H7 (cell line): ENCODE measurements around the gene TOM1. TPM values are rescaled to one million over a fixed set of nuclear protein-coding genes. Genes with fewer than 3 reads are reported as not detected.

Source experiments
- DNase-seq: peaks from one replicate; pipeline ENCODE4 v3.0.0; 2012
- H3K27me3 ChIP-seq: 2 replicates; pipeline ENCODE4 v1.6.0; 2011; ENCODE audit warnings: mild to moderate bottlenecking, low read length; ENCODE audit not compliant: control insufficient read depth, insufficient read depth
- H3K36me3 ChIP-seq: replicated peaks from 2 replicates; pipeline ENCODE4 v1.5.1; 2011; ENCODE audit warnings: low read length; ENCODE audit not compliant: control insufficient read depth, insufficient read depth
- H3K4me3 ChIP-seq: 2 replicates; pipeline ENCODE4 v1.5.1; 2011; ENCODE audit warnings: low read depth, mild to moderate bottlenecking, control low read depth, low read length, moderate library complexity; ENCODE audit not compliant: insufficient read depth
- total RNA-seq: library from RNA; depleted of rRNA; stranded (reverse); fragments of >200 nt; shearing (Covaris generic); gene quantifications from 2 replicates; pipeline ENCODE4 v1.2.3, GENCODE V29; 2014

Gene TOM1
- total RNA-seq, 1 experiment from 2014 or later, result 28.1 TPM

- peaks cover 19% of the 10 kb centered on the region for H3K36me3 ChIP-seq
- H3K27me3 ChIP-seq, result no peaks in the 10 kb centered on the region
- no peak for DNase-seq
- no peak overlapping the region for H3K4me3 ChIP-seq
These were observed 3.6 kb upstream of the TOM1 start for GRCh38 chr22:35296051-35296450.

- DNase-seq, result no peak
- Histone ChIP-seq H3K36me3 (peaks cover 2% of the 10 kb centered on the region), H3K27me3 (no peaks in the 10 kb centered on the region), H3K4me3 (peak overlapping the region; percentile 34)
These were observed 449 bp upstream of the TOM1 start for GRCh38 chr22:35299217-35299672.

GRCh38 chr22:35301372-35301874 lies 1.7 kb downstream of the TOM1 start:
- H3K4me3 ChIP-seq, result no peak overlapping the region
- no peaks in the 10 kb centered on the region for H3K27me3 ChIP-seq
- DNase-seq, result no peak
- H3K36me3 ChIP-seq, result no peaks in the 10 kb centered on the region

GRCh38 chr22:35303029-35303624 lies 3.4 kb downstream of the TOM1 start:
- no peak overlapping the region for H3K4me3 ChIP-seq
- H3K36me3 ChIP-seq, result no peaks in the 10 kb centered on the region
- no peak for DNase-seq
- H3K27me3 ChIP-seq, result no peaks in the 10 kb centered on the region

GRCh38 chr22:35305525-35306070 lies 5.9 kb downstream of the TOM1 start:
- DNase-seq, result no peak
- no peaks in the 10 kb centered on the region for H3K27me3 ChIP-seq
- H3K36me3 ChIP-seq, result no peaks in the 10 kb centered on the region
- H3K4me3 ChIP-seq, result no peak overlapping the region

DNA sequence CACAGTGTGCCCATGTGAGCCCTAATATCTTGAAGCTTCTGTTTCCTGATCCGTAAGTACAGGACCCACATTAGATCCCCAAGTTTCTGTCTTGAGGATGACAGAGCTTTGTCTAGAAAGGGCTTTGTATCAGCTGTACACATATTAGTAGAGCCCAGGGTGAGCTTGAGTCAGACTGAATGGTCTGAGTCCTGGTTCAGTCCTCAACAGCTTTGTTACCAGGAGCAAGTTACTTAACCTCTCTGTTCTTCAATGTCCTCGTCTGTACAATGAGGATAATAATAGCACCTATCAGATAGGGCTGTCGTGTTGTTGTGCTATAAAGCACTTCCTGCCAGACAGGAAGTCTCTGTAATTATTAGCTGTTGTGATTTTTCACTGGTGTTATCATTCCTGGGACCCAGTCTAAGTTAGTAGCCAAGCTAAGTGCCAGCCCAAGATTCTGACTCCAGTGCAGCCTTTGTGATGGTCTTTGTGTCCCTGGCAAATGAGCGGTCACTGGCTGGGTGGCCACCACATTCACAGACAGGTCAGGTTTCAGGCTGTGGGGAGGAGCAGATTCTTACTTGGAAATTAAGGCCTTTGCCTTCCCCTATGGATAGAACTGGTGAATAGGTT lies 6.8 kb downstream of the TOM1 start:
- Histone ChIP-seq H3K4me3 (no peak overlapping the region), H3K27me3 (no peaks in the 10 kb centered on the region), H3K36me3 (no peaks in the 10 kb centered on the region)
- DNase-seq, result no peak

DNA sequence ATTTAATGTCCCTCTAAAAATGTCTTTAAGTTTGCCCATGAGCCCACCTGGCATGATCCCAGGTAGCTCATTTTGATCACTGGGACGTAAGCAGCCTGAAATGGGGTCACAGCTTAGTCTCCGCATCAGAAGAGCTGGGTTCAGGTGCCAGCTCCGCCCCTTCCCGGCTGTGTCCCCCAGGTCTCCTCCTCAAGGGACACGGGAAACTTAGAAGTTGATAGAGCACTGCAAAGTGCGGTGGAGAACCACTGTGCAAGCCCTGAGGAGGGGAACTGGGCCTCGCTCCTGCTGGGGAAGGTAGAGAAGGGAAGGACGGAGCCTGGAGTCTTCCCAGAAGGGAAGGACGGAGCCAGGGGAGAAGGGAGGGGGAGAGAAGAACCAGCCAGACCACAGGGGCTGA lies 7.7 kb downstream of the TOM1 start:
- DNase-seq, result no peak
- H3K4me3 ChIP-seq, result no peak overlapping the region
- no peaks in the 10 kb centered on the region for H3K36me3 ChIP-seq
- H3K27me3 ChIP-seq, result no peaks in the 10 kb centered on the region

GRCh38 chr22:35307892-35308291 lies 8.2 kb downstream of the TOM1 start:
- Histone ChIP-seq H3K27me3 (no peaks in the 10 kb centered on the region), H3K36me3 (no peaks in the 10 kb centered on the region), H3K4me3 (no peak overlapping the region)
- no peak for DNase-seq

- no peaks in the 10 kb centered on the region for H3K27me3 ChIP-seq
- no peak for DNase-seq
- H3K4me3 ChIP-seq, result no peak overlapping the region
- no peaks in the 10 kb centered on the region for H3K36me3 ChIP-seq
These were observed 8.9 kb downstream of the TOM1 start for GRCh38 chr22:35308480-35309021.

DNA sequence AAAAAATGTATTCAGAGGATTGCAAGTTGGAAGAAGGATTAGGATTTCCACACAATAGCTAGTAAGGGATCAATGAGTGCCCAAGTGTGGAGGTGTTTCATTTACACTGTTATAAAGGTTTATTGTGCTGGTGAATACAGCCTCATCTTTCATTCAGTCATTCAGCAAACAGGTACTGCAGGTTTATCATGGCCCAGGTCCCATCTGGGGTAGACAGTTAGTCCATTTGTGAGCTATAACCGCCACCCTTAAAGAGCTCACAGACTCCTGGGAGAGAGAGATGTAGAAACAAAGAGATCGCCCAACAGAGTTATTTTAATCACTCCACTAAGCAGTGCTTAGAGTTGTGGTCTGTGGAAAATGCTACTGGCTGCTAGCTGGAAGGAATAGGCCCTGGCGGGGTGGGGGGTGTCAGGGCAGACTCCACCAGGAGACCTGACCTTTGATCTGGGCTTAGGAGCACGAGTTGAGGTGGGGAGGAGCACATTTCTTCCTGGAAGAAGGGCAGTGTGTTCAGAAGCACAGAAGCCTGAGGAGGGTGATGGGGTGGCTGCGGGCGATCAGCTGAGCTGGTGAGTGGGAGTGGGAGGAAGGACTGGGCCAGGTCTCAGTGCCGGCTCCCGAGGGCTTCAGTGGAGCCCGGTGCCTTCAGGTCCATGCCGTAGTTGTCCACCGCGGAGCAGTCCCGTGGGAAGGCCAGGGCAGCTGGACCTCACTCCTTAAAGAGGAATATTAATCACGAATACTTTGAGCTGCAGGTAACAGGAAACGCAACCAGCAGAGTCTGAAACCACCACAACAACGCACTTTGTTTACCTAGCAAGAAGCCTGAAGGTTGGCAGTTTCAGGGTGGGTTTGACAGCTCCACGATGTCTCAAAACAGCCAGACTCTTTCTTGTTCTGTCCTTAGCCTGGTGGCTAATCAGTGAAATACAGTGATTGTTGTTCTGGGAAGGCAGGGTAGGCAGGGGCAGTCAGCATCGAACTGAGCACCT lies 11.2 kb downstream of the TOM1 start:
- peak; percentile 61 for DNase-seq
- H3K36me3 ChIP-seq, result no peaks in the 10 kb centered on the region; the same call in 1 of the 2 replicates
- H3K4me3 ChIP-seq, result no peak overlapping the region
- no peaks in the 10 kb centered on the region for H3K27me3 ChIP-seq

GRCh38 chr22:35311551-35311999 lies 11.9 kb downstream of the TOM1 start:
- no peaks in the 10 kb centered on the region for H3K27me3 ChIP-seq
- peak; percentile 60 for DNase-seq
- no peaks in the 10 kb centered on the region; the same call in 1 of the 2 replicates for H3K36me3 ChIP-seq
- no peak overlapping the region for H3K4me3 ChIP-seq

DNA sequence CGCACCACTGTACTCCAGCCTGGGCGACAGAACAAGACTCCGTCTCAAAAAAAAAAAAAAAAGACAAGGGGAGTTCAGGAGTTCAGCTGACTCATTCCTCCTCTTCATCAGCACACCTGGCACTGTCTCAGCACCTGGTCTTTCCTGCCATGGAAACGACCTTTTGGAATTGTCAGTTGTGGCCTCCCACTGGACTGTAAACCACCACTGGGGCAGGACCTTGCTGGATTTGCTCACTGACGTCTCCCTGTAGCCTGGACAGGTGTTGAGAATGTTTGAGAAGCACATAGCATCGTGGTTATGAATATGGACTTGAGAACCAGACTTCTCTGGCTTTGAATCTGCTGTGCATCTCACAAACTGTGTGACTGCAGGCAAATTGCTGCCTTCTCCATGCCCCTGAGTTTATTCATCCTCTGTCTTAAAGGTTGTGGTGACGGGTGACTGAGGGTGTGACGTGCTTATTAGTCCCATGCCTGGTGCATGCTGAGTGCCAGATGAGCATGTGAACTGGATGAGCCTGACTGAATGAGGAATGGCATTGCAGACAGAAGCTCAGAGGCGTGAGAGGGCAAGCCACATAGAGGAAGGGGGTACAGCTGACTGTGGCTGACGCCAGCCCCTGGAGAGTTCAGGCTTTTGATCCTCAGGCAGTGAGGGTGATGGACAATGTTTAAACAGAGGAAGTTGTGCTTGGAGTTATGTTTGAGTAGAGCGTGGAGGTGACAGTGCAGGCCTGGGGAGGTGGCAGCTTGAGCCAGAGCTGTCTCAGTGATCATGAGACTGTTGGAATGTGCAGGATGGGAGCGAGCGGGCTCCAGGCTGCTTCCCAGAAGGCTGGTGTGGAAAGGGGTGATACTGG lies 12.7 kb downstream of the TOM1 start:
- no peaks in the 10 kb centered on the region; the same call in 1 of the 2 replicates for H3K36me3 ChIP-seq
- no peak for DNase-seq
- H3K4me3 ChIP-seq, result no peak overlapping the region
- H3K27me3 ChIP-seq, result no peaks in the 10 kb centered on the region

DNA sequence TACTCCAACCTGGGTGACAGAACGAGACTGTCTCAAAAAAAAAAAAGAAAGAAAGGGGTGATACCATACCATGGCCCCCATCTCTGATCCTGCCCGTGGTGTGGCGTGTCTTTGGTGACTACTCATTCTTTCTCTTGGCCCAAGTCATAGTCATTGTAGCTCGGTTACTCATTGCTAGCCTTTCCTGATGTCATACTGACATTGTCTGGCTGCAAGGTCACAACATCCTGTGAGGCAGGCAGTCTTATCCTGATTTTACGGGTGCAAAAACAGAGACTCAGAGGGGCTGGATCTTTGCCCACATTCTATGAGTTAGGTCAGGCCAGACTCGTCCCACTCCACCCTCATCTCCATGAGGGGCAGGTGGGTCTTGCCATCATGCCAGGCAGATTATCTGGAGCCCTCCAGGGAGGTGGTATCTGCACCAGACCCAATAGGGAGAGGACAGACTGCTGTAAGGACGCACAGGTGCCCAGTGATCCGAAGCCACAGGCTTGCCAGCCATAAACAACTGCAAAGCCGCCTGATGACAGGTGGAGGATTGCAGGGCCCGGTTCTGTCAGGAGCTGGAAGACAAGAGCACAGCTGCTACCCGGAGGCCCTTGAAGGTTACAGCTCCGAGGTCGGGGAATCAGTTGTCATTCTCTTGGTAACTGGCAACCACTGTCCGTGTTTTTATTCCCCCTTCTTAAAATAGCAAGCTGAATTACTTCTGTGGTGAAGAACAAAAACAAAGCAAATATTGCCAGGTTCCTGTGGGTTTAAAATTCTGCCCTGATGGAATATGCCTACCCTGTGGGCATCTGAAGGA lies 13.8 kb downstream of the TOM1 start:
- no peak for DNase-seq
- no peaks in the 10 kb centered on the region; the same call in 1 of the 2 replicates for H3K36me3 ChIP-seq
- H3K4me3 ChIP-seq, result no peak overlapping the region
- no peaks in the 10 kb centered on the region for H3K27me3 ChIP-seq
